ENCODE results near the gene RPL29.

The RPL29 gene

DNA sequence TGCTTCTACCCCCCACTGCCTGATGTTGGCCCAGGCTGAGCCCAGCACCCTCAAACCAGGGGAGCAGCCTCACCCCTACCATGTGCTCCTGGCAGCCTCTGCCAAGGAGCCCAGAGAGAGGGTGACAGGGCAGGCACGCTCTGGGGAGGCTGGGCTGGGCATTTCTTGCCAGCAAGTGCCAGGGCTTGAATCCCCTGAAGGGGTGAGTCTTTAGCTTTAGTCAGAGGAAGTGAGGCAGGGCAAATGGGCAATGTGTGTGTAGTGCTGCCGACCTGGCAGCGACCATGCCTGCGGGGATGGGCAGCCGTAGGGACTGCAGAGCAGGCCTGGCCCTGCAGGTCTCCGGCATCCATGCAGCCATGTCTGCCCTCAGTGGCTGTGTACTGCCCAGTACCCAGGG is 42.5 kb upstream of the RPL29 start:
- H4K8ac ChIP-seq (ENCODE audit: low read length) = no peak overlapping the region
- no peak for DNase-seq
- peak overlapping the region; percentile 52 for H4K91ac ChIP-seq (ENCODE audit: low read length)
- H2AFZ ChIP-seq (ENCODE audit: low read depth, low read length) = no peak overlapping the region
- peaks cover 0 to 11% of the 10 kb centered on the region in 2 experiments for H3K27me3 ChIP-seq (ENCODE audit: control insufficient read depth in 1 of 2, insufficient read depth in 1 of 2, low read length in 2 of 2)
- no peak overlapping the region for H3K4me3 ChIP-seq (ENCODE audit: insufficient read depth in 1 of 2, low read depth in 1 of 2, low read length in 2 of 2)
- no peak overlapping the region for H2AK5ac ChIP-seq (ENCODE audit: low read length, severe bottlenecking)
- no peak overlapping the region for H3K14ac ChIP-seq (ENCODE audit: low read length in 2 of 2)
- H3K4me2 ChIP-seq (ENCODE audit: low read length, poor library complexity, severe bottlenecking) = no peak overlapping the region
- 96% methylated on average over 6 of the region's 6 CpGs for WGBS
- H3K9ac ChIP-seq (ENCODE audit: low read length) = no peak overlapping the region
- H3K36me3 ChIP-seq (ENCODE audit: control insufficient read depth in 1 of 2, insufficient read depth in 2 of 2, low read depth in 1 of 2, low read length in 2 of 2) = no peaks in the 10 kb centered on the region
- no peak overlapping the region for H3K23ac ChIP-seq (ENCODE audit: low read length in 2 of 2)
- no peaks in the 10 kb centered on the region for H3K9me3 ChIP-seq (ENCODE audit: control insufficient read depth, low read length)
- no peak overlapping the region for H2BK12ac ChIP-seq (ENCODE audit: low read length in 2 of 2)
- H2BK120ac ChIP-seq (ENCODE audit: low read depth, low read length) = no peak overlapping the region
- H3K4ac ChIP-seq (ENCODE audit: low read depth in 1 of 2, low read length in 2 of 2) = no peak overlapping the region
- no peak overlapping the region for H3K18ac ChIP-seq (ENCODE audit: low read depth in 1 of 2, low read length in 2 of 2)
- no peak overlapping the region for H2BK5ac ChIP-seq (ENCODE audit: low read depth, low read length, poor library complexity, severe bottlenecking)
- H3K79me1 ChIP-seq (replicated peaks; ENCODE audit: low read length, poor library complexity, severe bottlenecking) = no peaks in the 10 kb centered on the region
- H3K4me1 ChIP-seq (ENCODE audit: control insufficient read depth, insufficient read depth, low read depth, low read length) = peaks cover 2% of the 10 kb centered on the region
- H3K27ac ChIP-seq (ENCODE audit: low read length, poor library complexity, severe bottlenecking) = no peak overlapping the region
- H2BK15ac ChIP-seq (ENCODE audit: low read depth, poor library complexity, severe bottlenecking) = no peak overlapping the region

- peaks cover 2% of the 10 kb centered on the region for H3K9me3 ChIP-seq (ENCODE audit: control insufficient read depth, low read length)
- H2BK12ac ChIP-seq (ENCODE audit: low read length in 2 of 2) = no peak overlapping the region
- H2AFZ ChIP-seq (ENCODE audit: low read depth, low read length) = no peak overlapping the region
- DNase-seq = no peak
- no peak overlapping the region for H2BK120ac ChIP-seq (ENCODE audit: low read depth, low read length)
- peaks cover 2% of the 10 kb centered on the region for H3K4me1 ChIP-seq (ENCODE audit: control insufficient read depth, insufficient read depth, low read depth, low read length)
- no peak overlapping the region for H3K4ac ChIP-seq (ENCODE audit: low read depth in 1 of 2, low read length in 2 of 2)
- no peak overlapping the region for H3K9ac ChIP-seq (ENCODE audit: low read length)
- no peaks in the 10 kb centered on the region for H3K36me3 ChIP-seq (ENCODE audit: control insufficient read depth in 1 of 2, insufficient read depth in 2 of 2, low read depth in 1 of 2, low read length in 2 of 2)
- H2AK5ac ChIP-seq (ENCODE audit: low read length, severe bottlenecking) = no peak overlapping the region
- H3K4me2 ChIP-seq (ENCODE audit: low read length, poor library complexity, severe bottlenecking) = no peak overlapping the region
- peaks cover 0 to 11% of the 10 kb centered on the region in 2 experiments for H3K27me3 ChIP-seq (ENCODE audit: control insufficient read depth in 1 of 2, insufficient read depth in 1 of 2, low read length in 2 of 2)
- no peaks in the 10 kb centered on the region for H3K79me1 ChIP-seq (replicated peaks; ENCODE audit: low read length, poor library complexity, severe bottlenecking)
- H3K14ac ChIP-seq (ENCODE audit: low read length in 2 of 2) = no peak overlapping the region
- H3K18ac ChIP-seq (ENCODE audit: low read depth in 1 of 2, low read length in 2 of 2) = no peak overlapping the region
- H2BK5ac ChIP-seq (ENCODE audit: low read depth, low read length, poor library complexity, severe bottlenecking) = no peak overlapping the region
- H4K91ac ChIP-seq (ENCODE audit: low read length) = no peak overlapping the region
- no peak overlapping the region for H4K8ac ChIP-seq (ENCODE audit: low read length)
- no peak overlapping the region for H2BK15ac ChIP-seq (ENCODE audit: low read depth, poor library complexity, severe bottlenecking)
- 85% methylated on average over 3 of the region's 4 CpGs for WGBS
- H3K27ac ChIP-seq (ENCODE audit: low read length, poor library complexity, severe bottlenecking) = no peak overlapping the region
- H3K23ac ChIP-seq (ENCODE audit: low read length in 2 of 2) = no peak overlapping the region
- H3K4me3 ChIP-seq (ENCODE audit: insufficient read depth in 1 of 2, low read depth in 1 of 2, low read length in 2 of 2) = no peak overlapping the region
Measured at GRCh38 chr3:52037291-52037690, 41.6 kb upstream of the RPL29 start.

- no peak overlapping the region for H3K4me2 ChIP-seq (ENCODE audit: low read length, poor library complexity, severe bottlenecking)
- H3K14ac ChIP-seq (ENCODE audit: low read length in 2 of 2) = no peak overlapping the region
- peaks cover 4% of the 10 kb centered on the region for H3K9me3 ChIP-seq (ENCODE audit: control insufficient read depth, low read length)
- H4K91ac ChIP-seq (ENCODE audit: low read length) = no peak overlapping the region
- H3K9ac ChIP-seq (ENCODE audit: low read length) = no peak overlapping the region
- H2AK5ac ChIP-seq (ENCODE audit: low read length, severe bottlenecking) = no peak overlapping the region
- H3K23ac ChIP-seq (ENCODE audit: low read length in 2 of 2) = no peak overlapping the region
- no peak overlapping the region for H2BK12ac ChIP-seq (ENCODE audit: low read length in 2 of 2)
- H4K8ac ChIP-seq (ENCODE audit: low read length) = no peak overlapping the region
- H2BK120ac ChIP-seq (ENCODE audit: low read depth, low read length) = no peak overlapping the region
- no peak overlapping the region for H2BK5ac ChIP-seq (ENCODE audit: low read depth, low read length, poor library complexity, severe bottlenecking)
- no peak for DNase-seq
- peaks cover 0 to 11% of the 10 kb centered on the region in 2 experiments for H3K27me3 ChIP-seq (ENCODE audit: control insufficient read depth in 1 of 2, insufficient read depth in 1 of 2, low read length in 2 of 2)
- H3K79me1 ChIP-seq (replicated peaks; ENCODE audit: low read length, poor library complexity, severe bottlenecking) = no peaks in the 10 kb centered on the region
- no peaks in the 10 kb centered on the region for H3K36me3 ChIP-seq (ENCODE audit: control insufficient read depth in 1 of 2, insufficient read depth in 2 of 2, low read depth in 1 of 2, low read length in 2 of 2)
- 6% methylated on average over 4 of the region's 5 CpGs for WGBS
- no peak overlapping the region for H3K4me3 ChIP-seq (ENCODE audit: insufficient read depth in 1 of 2, low read depth in 1 of 2, low read length in 2 of 2)
- H3K27ac ChIP-seq (ENCODE audit: low read length, poor library complexity, severe bottlenecking) = no peak overlapping the region
- H3K4me1 ChIP-seq (ENCODE audit: control insufficient read depth, insufficient read depth, low read depth, low read length) = peaks cover 2% of the 10 kb centered on the region
- H2BK15ac ChIP-seq (ENCODE audit: low read depth, poor library complexity, severe bottlenecking) = no peak overlapping the region
- H2AFZ ChIP-seq (ENCODE audit: low read depth, low read length) = no peak overlapping the region
- no peak overlapping the region for H3K4ac ChIP-seq (ENCODE audit: low read depth in 1 of 2, low read length in 2 of 2)
- H3K18ac ChIP-seq (ENCODE audit: low read depth in 1 of 2, low read length in 2 of 2) = no peak overlapping the region
Measured at GRCh38 chr3:52036829-52037228, 41.1 kb upstream of the RPL29 start.

DNA sequence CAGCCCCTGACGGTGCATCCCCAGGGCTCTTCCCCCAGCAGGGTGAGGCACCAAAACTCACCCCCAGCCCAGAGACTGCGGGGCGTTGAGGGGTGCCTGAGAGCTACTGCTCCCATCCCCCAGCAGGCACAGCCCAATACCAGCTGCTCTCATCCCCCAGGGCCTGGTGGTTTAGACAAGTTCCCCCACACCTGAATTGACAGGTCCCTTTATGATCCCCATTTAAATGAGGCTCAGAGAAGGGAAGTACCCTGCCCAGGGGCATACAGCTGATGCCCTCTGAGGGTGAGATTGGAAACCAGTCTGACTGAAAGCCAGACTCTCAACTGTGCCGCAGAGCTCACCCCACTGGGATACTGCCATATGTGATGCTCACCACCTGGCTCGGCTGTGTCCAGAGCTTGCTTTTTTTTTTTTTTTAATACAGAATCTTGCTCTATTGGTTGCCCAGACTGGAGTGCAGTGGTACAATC is 40.6 kb upstream of the RPL29 start:
- Histone ChIP-seq H2AFZ (ENCODE audit: low read depth, low read length) (no peak overlapping the region), H3K9ac (ENCODE audit: low read length) (no peak overlapping the region), H4K91ac (ENCODE audit: low read length) (peak overlapping the region; percentile 21), H3K36me3 (ENCODE audit: control insufficient read depth in 1 of 2, insufficient read depth in 2 of 2, low read depth in 1 of 2, low read length in 2 of 2) (no peaks in the 10 kb centered on the region), H3K4ac (ENCODE audit: low read depth in 1 of 2, low read length in 2 of 2) (no peak overlapping the region), H3K23ac (ENCODE audit: low read length in 2 of 2) (no peak overlapping the region), H2AK5ac (ENCODE audit: low read length, severe bottlenecking) (no peak overlapping the region), H3K14ac (ENCODE audit: low read length in 2 of 2) (no peak overlapping the region), H3K4me2 (ENCODE audit: low read length, poor library complexity, severe bottlenecking) (no peak overlapping the region), H3K9me3 (ENCODE audit: control insufficient read depth, low read length) (peaks cover 4% of the 10 kb centered on the region), H3K4me3 (ENCODE audit: insufficient read depth in 1 of 2, low read depth in 1 of 2, low read length in 2 of 2) (no peak overlapping the region), H3K27ac (ENCODE audit: low read length, poor library complexity, severe bottlenecking) (no peak overlapping the region), H2BK120ac (ENCODE audit: low read depth, low read length) (no peak overlapping the region), H3K4me1 (ENCODE audit: control insufficient read depth, insufficient read depth, low read depth, low read length) (peaks cover 2% of the 10 kb centered on the region), H3K27me3 (ENCODE audit: control insufficient read depth in 1 of 2, insufficient read depth in 1 of 2, low read length in 2 of 2) (peaks cover 0 to 11% of the 10 kb centered on the region in 2 experiments), H2BK15ac (ENCODE audit: low read depth, poor library complexity, severe bottlenecking) (no peak overlapping the region), H3K79me1 (replicated peaks; ENCODE audit: low read length, poor library complexity, severe bottlenecking) (no peaks in the 10 kb centered on the region), H3K18ac (ENCODE audit: low read depth in 1 of 2, low read length in 2 of 2) (no peak overlapping the region), H4K8ac (ENCODE audit: low read length) (no peak overlapping the region), H2BK12ac (ENCODE audit: low read length in 2 of 2) (no peak overlapping the region), H2BK5ac (ENCODE audit: low read depth, low read length, poor library complexity, severe bottlenecking) (no peak overlapping the region)
- 92% methylated on average over 5 of the region's 5 CpGs for WGBS
- no peak for DNase-seq
